ENCODE results near the gene CEBPA. TPM values are rescaled to one million over a fixed set of nuclear protein-coding genes. Genes with fewer than 3 reads are reported as not detected.

The CEBPA gene
- total RNA-seq, 1 experiment from 2014 or later: 16.8 TPM

Other genes starting within 250 kb of the CEBPA start
- 92.1 and 98.3 TPM in 2 replicates for gene RHPN2, start 237.6 kb downstream of the CEBPA start, total RNA-seq (2014; rRNA removed; shearing (Covaris generic); ENCODE audit: low replicate concordance)
- gene GPATCH1, start 221.4 kb downstream of the CEBPA start, total RNA-seq (2014; rRNA removed; shearing (Covaris generic); ENCODE audit: low replicate concordance): 4.5 and 5.4 TPM in 2 replicates
- not detected in 2 replicates for gene WDR88, start 170.4 kb downstream of the CEBPA start, total RNA-seq (2014; rRNA removed; shearing (Covaris generic); ENCODE audit: low replicate concordance)
- gene LRP3, start 108.2 kb downstream of the CEBPA start, total RNA-seq (2014; rRNA removed; shearing (Covaris generic); ENCODE audit: low replicate concordance): 53.6 and 60.5 TPM in 2 replicates
- not detected in 2 replicates for gene SLC7A10, start 76.7 kb downstream of the CEBPA start, total RNA-seq (2014; rRNA removed; shearing (Covaris generic); ENCODE audit: low replicate concordance)
- gene CEBPG, start 71.2 kb upstream of the CEBPA start, total RNA-seq (2014; rRNA removed; shearing (Covaris generic); ENCODE audit: low replicate concordance): 12.8 and 18.4 TPM in 2 replicates
- 148 and 165 TPM in 2 replicates for gene PEPD, start 219.3 kb upstream of the CEBPA start, total RNA-seq (2014; rRNA removed; shearing (Covaris generic); ENCODE audit: low replicate concordance)

Measured in Caki2 (cell line).